ENCODE data around the gene MBNL3.

DNA sequence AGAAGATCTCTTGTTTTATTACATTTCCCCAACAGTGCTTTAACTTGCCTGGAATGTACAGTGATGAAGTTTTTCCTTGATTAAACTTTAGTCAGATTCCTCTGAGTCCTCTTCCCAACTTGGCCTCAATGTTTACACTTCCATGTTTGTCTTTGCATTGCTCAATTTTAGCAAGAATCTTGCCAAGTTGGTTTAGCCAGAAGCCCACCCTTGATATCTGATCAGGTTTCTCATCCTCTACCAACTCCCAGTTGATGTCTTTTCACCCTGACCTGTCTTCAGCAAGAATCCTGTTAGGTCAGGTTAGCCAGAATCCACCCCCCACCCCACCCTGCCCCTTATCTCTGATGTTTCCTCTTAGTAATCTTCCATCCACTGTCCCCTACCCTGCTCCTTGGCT, 120.9 kb downstream of the MBNL3 start:
- TF ChIP-seq CTCF (IDR thresholded peaks at IDR 0.05; ENCODE audit: extremely low read depth in 1 of 2, insufficient read depth in 1 of 2, low read depth in 1 of 2, low read length in 2 of 2) = no peak
- no peak for TF ChIP-seq JUN (IDR thresholded peaks at IDR 0.05; ENCODE audit: borderline replicate concordance, insufficient read depth, insufficient read length, low read depth)
- TF ChIP-seq POLR2A (IDR thresholded peaks at IDR 0.05; ENCODE audit: low read depth, low read length) = no peak
